ENCODE results near the gene SYNE3.

Gene SYNE3

GRCh38 chr14:95490138-95490509 is 26.3 kb downstream of the SYNE3 start:
- DNase-seq (ENCODE audit: low read depth): no peak
- TF ChIP-seq CTCF (IDR thresholded peaks at IDR 0.05; ENCODE audit: control insufficient read depth, extremely low read depth, insufficient read depth): no peak
- H3K4me3 ChIP-seq (ENCODE audit: low read depth, low read length): no peak overlapping the region

GRCh38 chr14:95489214-95490137 is 27.0 kb downstream of the SYNE3 start:
- TF ChIP-seq CTCF (IDR thresholded peaks at IDR 0.05; ENCODE audit: control insufficient read depth, extremely low read depth, insufficient read depth): no peak
- DNase-seq (ENCODE audit: low read depth): no peak
- H3K4me3 ChIP-seq (ENCODE audit: low read depth, low read length): no peak overlapping the region

- no peak overlapping the region for H3K4me3 ChIP-seq (ENCODE audit: low read depth, low read length)
- DNase-seq (ENCODE audit: low read depth): no peak
- TF ChIP-seq CTCF (IDR thresholded peaks at IDR 0.05; ENCODE audit: control insufficient read depth, extremely low read depth, insufficient read depth): no peak
Measured at GRCh38 chr14:95488376-95489213, 27.9 kb downstream of the SYNE3 start.

GRCh38 chr14:95487669-95488084 is 28.8 kb downstream of the SYNE3 start:
- no peak overlapping the region for H3K4me3 ChIP-seq (ENCODE audit: low read depth, low read length)
- no peak for TF ChIP-seq CTCF (IDR thresholded peaks at IDR 0.05; ENCODE audit: control insufficient read depth, extremely low read depth, insufficient read depth)
- no peak for DNase-seq (ENCODE audit: low read depth)

- no peak for TF ChIP-seq CTCF (IDR thresholded peaks at IDR 0.05; ENCODE audit: control insufficient read depth, extremely low read depth, insufficient read depth)
- DNase-seq (ENCODE audit: low read depth): no peak
- H3K4me3 ChIP-seq (ENCODE audit: low read depth, low read length): no peak overlapping the region
Measured at GRCh38 chr14:95486875-95487668, 29.4 kb downstream of the SYNE3 start.

GRCh38 chr14:95485222-95485819 is 31.1 kb downstream of the SYNE3 start:
- no peak for DNase-seq (ENCODE audit: low read depth)
- no peak overlapping the region for H3K4me3 ChIP-seq (ENCODE audit: low read depth, low read length)
- TF ChIP-seq CTCF (IDR thresholded peaks at IDR 0.05; ENCODE audit: control insufficient read depth, extremely low read depth, insufficient read depth): no peak

Data from LNCaP clone FGC (cell line).